HuH-7 (cell line): ENCODE results near the gene RGS21.

Experiments used
- DNase-seq: peaks from one replicate; pipeline ENCODE4 v3.0.0; 2011; ENCODE audit warnings: low spot score

The RGS21 gene

DNA sequence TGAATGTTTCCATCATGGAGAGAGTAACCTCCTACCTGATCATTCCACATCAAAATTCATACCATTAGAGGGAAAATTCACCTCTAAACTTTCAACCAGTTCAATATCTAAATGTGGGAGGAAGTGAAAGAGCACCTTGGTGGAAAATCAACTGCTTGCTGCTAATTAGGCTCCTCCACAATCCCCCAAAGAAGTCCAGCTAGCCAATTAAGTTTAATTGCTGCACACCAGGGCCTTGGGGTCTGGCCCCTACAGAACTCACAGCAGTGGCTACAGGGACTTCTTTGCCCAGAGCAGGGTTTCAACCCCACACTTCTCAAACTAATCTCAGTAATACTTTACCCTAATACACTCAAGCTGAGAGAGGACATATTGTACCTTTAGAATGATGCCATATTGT lies 62.1 kb downstream of the RGS21 start:
- DNase-seq = no peak

DNA sequence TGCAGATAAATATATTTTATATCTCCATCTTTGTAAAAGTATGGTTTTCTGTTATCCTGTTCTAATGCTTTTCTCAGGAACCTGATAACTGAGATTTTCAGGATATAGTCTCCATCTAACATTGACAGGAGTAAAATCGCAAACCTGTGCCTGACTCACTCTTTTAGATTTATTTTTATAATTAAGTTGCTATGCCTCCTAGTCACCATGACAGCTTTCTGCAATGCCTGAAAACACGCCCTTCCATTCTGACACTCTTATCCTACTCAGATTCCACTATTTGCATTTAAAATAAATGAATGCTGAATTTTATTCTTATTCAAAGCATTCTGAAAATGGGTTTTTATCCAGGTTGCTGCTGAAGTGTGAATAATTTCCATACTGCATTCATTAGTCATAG lies 62.8 kb downstream of the RGS21 start:
- no peak for DNase-seq

DNA sequence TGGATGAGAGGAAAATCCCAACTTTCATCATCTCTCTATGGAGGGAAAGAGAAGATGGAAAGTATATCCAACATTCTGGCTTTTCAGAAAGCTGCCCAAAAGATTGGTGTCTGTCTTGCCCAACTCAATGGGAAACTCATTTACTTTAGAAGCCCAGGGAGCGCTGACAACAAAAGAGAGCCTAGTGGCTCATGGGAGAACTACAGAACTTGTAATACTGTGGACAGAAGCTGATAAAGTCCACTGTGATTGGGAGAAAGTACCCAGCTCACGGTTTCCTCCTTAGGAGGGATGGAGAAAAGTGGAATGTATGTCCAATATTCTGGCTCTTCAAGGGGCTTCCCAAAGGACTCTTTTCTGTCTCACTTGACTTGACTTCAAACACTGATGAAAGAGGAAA lies 66.0 kb downstream of the RGS21 start:
- DNase-seq = no peak

DNA sequence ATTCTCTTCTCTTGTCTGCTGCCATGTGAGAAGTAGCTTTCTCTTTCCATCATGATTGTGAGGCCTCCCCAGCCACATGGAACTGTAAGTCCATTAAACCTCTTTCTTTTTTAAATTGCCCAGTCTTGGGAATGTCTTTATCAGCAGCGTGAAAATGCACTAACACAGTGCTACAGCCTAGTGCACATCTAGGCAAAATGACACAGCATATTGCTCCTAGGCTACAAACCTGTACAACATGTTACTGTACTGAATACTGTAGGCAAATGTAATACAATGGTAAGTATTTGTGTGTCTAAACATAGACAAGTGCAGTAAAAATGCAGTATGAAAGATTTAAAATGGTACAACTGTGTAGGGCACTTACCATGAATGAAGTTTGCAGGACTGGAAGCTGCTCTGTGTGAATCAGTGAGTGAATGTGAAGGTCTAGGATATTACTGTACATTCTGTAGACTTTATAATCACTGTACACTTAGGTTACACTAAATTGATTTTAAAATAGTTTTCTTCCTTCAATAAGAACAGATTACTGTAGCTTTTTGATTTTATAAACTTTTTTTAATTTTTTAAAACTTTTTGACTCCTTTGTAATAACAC lies 69.4 kb downstream of the RGS21 start:
- no peak for DNase-seq

DNA sequence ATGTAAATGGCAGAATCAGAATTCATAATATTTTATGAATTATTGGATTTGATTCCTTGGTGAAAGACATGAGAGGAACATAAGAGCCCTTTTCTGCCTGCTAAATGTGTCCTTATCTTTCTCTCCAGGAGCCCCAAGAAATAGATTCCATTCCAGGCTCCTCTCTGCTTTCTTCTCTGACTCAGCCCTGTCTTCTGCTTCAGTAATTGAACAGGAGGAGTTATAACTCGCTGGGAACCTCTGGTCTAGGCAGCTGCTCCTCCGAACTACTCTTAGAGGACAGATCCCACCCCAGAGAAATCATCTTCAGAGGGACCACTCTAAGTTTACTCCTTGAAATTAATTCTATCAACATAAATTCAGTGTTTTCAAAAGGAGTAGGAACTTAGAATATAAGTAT lies 78.4 kb downstream of the RGS21 start:
- DNase-seq = no peak

DNA sequence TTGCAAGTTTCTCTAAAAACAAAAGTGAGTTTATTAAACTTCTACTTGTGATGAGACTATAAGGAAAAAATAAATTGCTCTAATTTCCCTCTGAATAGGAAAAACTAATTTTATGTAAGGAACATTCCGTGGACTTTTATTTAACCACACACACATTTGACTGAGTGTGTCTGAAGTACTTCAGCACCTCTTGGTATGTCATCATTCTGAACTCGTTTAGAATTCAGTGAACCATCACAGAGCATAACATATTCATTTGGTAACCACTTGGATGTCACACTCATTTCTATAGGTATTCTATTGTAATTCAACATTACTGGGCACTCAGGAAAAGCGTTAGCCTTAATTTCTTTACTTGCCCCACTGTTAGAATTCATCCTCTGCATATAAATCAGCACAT lies 79.1 kb downstream of the RGS21 start:
- DNase-seq = no peak

DNA sequence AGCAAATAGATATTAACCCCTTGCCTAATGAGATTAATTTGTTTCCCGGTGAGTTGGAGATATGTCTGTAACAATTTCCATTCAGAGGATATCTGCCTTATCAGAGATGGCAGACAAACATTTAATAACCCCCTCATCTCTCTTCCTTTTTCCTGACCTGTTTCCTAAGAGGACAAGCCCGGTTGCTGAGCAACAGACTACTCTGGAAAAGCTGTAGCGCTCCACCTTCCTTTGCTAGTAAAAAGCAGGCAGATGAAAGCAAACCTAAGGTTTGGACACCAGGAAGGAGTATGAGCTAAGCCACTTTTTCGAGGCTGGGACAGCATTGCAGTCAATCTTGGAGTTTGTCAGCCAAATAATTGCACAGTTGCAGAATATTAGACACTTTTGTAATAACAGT lies 82.4 kb downstream of the RGS21 start:
- no peak for DNase-seq

DNA sequence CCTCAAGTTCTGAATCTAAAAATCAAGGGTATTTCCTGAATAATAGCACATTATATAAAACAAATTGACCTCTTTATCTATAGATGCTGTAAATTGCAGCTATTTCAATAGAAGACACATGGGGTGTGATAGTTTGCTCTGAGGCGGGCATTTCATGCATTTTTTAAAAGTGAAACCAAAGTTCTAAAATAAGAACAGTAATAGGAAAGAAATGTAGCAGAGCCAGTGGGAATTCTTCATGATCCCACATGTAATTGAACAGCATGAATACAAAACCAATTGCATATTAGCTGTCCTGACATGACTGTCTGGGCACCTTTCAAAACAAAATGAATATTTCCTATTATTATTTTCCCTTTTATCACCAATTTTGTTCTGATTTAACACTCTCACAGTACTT lies 85.0 kb downstream of the RGS21 start:
- DNase-seq = no peak

DNA sequence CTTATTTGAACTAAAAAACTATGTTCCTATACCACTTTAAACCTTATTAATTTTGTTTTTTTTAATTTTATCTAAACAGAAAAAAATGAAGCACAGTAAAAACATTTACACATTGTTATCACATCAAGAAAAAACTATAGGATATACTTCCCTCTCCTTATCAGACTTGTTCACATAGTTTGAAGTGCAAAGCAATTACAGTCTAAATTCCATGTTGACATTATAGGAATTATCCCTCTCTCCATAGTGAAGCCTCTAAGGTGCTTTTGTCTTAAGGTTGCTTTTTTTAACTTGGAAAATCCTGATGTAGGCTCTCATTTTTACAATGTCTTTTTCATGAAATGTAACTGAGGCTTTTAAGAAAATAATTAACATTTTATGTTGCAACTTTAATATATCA lies 85.8 kb downstream of the RGS21 start:
- no peak for DNase-seq

DNA sequence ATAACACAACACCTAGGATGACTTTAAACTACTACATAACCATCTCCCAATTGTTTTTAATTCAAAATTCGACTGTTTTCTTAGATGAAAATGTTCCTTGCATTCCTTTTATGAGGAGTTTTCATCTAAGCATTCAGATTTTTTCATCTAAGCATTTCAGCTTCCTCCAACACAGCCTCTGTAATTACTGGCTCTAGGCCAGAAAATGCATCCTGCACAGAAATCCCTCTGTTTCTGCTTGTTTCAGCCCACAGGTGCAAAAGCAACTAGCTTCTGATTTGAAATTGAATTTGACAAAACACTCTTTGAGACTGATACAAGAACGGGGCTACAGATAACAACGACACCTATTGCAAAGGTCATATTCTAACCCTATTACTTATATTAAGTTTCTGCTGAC lies 90.4 kb downstream of the RGS21 start:
- no peak for DNase-seq
